GM12892 (cell line): Measurements from ENCODE around the gene CELF1.

Source experiments
- POLR2A ChIP-seq: IDR thresholded peaks from 2 replicates; pipeline ENCODE4 v1.6.1; 2011; ENCODE audit warnings: low read depth, low read length, control low read depth
- POLR2AphosphoS5 ChIP-seq: IDR thresholded peaks from 2 replicates; pipeline ENCODE4 v1.6.1; 2011; ENCODE audit warnings: low read depth, low read length, control low read depth

DNA sequence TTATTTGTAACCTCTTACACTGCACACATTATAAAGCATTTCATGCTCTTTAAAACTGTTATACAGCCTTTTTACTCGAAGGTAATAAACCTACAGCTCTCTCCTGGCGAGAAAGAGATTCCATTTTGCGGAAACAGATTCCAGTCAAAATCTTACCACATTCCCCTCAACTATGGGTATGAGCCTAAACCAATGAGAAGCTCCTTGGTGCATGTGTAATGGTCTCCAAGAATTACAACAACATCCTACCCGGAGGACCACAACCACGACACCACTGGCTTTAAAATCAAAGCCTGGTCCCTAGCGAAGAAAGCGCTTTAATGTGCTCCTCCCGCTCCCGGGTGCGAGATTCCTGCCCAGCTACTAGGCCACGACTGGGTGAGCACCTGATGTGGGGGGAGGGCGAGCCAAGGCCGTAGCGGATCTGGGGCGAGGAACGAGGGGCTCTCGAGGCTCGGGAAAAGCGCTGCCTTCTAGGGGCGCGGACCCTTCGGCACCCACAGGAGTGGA lies 821 bp downstream of the CELF1 start:
- TF ChIP-seq POLR2A (no peak), POLR2AphosphoS5 (no peak)
